IPS DF 4.7 (cell line): ENCODE measurements around the gene SNX17.

Experiments used
- DNase-seq: peaks from one replicate; pipeline ENCODE4 v3.0.0-alpha.2; 2013; ENCODE audit warnings: low spot score; ENCODE audit errors: extremely low read depth

The SNX17 gene

DNA sequence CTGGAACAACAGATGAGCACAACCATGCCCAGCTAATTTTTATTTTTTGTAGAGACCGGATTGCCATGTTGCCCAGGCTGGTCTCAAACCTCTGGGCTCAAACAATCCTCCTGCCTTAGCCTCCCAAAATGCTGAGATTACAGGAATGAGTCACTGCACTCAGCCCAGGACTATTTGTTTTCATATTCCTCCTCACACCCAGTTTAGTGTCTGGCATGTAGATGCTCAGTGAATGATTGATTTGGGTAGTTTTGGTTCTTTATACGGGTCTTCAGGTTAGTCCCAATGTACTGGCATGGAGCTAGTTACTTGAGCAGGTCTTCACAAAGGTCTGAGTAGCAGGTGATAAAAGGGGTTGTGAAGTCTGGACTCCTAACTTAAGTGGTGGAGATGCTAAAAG lies 6.5 kb upstream of the SNX17 start:
- DNase-seq: no peak

- DNase-seq: no peak
These were observed 868 bp upstream of the SNX17 start for GRCh38 chr2:27369471-27370025.

GRCh38 chr2:27370816-27371620 lies 602 bp downstream of the SNX17 start:
- no peak for DNase-seq

DNA sequence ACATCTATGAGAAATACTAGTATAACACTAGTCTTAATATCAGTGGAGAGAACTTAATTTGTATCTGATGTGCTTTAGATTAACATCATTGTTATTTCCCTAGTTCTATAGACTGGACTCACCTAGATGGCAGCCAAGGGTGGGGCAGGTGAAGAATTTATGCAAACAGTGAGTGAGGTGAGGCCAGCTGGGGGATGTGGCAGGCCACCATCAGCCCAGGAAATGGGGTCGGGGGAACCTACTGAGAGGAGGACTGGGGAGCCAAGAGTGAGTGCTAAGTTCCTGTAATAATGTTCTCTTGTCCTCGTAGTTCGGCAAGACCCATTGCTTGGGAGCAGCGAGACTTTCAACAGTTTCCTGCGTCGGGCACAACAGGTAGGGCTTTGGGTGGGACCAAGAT lies 2.5 kb downstream of the SNX17 start:
- no peak for DNase-seq

- no peak for DNase-seq
These were observed 3.2 kb downstream of the SNX17 start for GRCh38 chr2:27373567-27373966.

DNA sequence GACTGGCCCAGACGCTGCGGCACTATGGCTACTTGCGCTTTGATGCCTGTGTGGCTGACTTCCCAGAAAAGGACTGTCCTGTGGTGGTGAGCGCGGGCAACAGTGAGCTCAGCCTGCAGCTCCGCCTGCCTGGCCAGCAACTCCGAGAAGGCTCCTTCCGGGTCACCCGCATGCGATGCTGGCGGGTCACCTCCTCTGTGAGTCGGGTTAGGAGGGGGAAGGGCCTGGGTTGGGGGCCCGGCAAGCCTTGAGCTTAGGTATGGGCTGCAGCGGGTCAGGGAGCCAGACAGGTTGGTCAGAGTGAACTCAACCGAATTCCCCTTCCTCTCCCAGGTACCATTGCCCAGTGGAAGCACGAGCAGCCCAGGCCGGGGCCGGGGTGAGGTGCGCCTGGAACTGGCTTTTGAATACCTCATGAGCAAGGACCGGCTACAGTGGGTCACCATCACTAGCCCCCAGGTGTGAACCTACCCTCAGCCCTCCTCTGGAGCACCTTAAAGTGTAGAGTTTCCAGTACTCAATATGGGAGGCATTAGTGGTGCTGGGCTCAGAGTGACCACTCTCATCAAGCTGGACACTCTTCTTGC lies 5.2 kb downstream of the SNX17 start:
- no peak for DNase-seq

- no peak for DNase-seq
These were observed 5.9 kb downstream of the SNX17 start for GRCh38 chr2:27376151-27376865.

- no peak for DNase-seq
These were observed 6.6 kb downstream of the SNX17 start for GRCh38 chr2:27376866-27377617.

GRCh38 chr2:27377618-27378095 lies 7.2 kb downstream of the SNX17 start:
- no peak for DNase-seq

GRCh38 chr2:27378096-27378808 lies 7.8 kb downstream of the SNX17 start:
- no peak for DNase-seq

DNA sequence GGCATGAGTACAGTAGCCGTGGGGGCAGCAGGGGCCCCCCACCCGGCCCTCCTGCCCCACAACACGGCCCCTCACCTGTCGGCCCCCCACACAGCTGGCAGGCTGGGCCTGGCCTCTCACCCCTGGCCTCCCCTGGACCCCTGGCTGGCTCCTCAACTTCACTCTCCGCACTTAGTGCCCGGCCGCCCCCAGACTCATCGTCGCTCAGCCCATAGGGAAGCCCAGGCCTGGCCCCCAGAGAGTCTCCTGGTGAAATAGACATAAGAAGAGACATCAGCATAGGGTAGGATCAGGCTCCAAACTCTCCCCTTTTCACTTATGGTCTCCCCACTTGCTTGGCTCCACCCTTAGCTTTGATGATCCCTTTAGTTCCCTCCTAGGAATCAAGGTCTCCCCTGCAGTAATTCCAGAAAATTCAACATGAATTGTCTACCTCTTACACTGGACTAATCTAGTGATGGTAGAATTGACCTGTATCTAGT lies 8.4 kb downstream of the SNX17 start:
- DNase-seq: no peak

- DNase-seq: no peak
These were observed 9.0 kb downstream of the SNX17 start for GRCh38 chr2:27379383-27379835.

DNA sequence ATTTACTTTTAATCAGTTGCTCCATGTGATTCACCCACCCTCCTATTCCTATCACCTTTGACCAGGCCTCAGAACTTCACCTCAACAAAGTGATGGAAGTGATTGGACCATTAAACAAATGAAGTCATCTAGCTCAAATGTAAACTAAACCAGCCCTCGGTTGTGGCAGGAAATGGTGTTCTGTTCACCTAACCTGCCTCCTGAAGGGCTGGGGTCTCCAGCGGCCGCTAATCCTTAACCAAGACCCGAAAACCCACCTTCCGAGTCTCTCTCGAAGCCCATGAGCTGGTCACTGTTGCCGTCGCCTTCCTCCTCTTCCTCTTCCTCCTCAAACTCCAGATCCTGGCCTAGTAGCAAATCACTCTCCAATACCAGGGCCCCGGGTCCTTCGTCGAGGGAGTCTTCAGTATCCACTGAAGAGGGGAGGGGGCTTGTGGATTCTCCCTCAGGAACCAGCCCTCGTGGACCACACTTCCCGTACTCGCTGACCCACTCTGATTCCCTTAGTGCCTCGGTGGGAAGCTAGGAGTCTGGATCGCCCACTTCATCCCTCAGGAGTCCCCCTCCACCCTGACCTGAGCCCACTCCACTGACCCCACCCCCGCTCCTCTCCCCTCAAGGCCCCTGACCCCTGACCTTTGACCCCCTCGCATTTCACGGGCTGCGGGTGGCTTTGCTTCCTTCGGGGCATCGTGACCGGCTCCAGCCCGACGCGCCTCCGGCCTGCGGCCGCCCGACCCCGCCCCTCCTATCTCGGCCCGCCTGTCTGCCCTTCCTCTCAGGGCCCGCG lies 9.6 kb downstream of the SNX17 start:
- no peak for DNase-seq

GRCh38 chr2:27380626-27381545 lies 10.5 kb downstream of the SNX17 start, which contains the start of gene ZNF513:
Gene ZNF513 (minus strand): TSS chr2:27380734. CDS start chr2:27380526, 208 bp downstream.
- no peak for DNase-seq

GRCh38 chr2:27381577-27382181 lies 11.3 kb downstream of the SNX17 start:
- DNase-seq: no peak

DNA sequence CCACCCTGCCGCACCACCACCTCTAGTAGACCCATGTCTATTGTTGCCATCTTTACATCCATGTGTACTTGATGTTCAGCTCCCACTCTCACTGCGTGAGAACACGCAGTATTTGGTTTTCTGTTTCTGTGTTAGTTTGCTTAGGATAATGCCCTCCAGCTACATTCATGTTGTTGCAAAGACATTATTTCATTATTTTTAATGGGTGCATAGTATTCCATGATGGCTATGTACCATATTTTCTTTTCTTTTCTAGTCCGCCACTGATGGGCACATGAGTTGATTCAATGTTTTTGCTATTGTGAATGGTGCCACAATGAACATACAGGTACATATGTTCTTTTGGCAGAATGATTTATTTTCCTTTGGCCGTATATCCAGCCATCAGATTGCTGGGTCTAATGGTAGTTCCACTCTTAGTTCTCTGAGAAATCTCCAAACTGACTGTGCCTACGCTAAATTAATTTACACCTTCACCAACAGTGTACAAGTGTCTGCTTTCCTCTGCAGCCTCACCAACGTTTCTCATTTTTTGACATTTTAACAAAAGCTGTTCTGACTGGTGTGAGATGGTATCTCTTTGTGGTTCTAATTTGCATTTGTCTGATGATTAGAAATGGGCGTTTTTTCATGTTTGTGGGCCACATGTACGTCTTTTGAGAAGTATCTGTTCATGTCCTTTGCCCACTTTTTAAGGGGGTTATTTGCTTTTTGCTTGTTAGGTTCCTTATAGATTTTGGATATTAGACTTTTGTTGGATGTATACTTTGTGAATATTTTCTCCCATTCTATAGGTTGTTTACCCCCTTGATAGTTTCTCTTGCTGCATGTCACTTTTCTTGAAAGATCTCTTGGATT lies 20.6 kb downstream of the SNX17 start:
- no peak for DNase-seq

GRCh38 chr2:27393225-27393624 lies 22.8 kb downstream of the SNX17 start:
- no peak for DNase-seq
